Neural cell (in vitro differentiated cells): ENCODE results near the gene PCDHB9.
"Not testable (repeated sequence)": the region's sequence is repeated elsewhere in the genome, so short reads cannot be mapped to it uniquely, and the experiment has no call there.

Experiments used
- EZH2 ChIP-seq: fragments of 200-600, 300-800 bp; shearing (Covaris generic), sonication (generic); IDR thresholded peaks from 2 replicates; pipeline ENCODE4 v1.6.1; 2014; ENCODE audit warnings: antibody characterized with exemption, low read length, borderline replicate concordance, mild to moderate bottlenecking; ENCODE audit not compliant: insufficient read depth, poor library complexity, severe bottlenecking
- MXI1 ChIP-seq: fragments of 450-650 bp; conservative IDR thresholded peaks from 2 replicates; pipeline ENCODE4 v1.6.1; 2014; ENCODE audit warnings: antibody characterized with exemption, mild to moderate bottlenecking; ENCODE audit not compliant: poor library complexity, severe bottlenecking
- POLR2AphosphoS5 ChIP-seq: IDR thresholded peaks from 2 replicates; pipeline ENCODE4 v1.6.1; 2012
- TAF1 ChIP-seq: IDR thresholded peaks from 2 replicates; pipeline ENCODE4 v1.6.1; 2012; ENCODE audit warnings: low read depth
- TF ChIP-seq, protein P1 (sequence below): fragments of 450-650 bp; IDR thresholded peaks from 2 replicates; pipeline ENCODE4 v1.5.1; 2014; ENCODE audit warnings: antibody characterized with exemption, mild to moderate bottlenecking, moderate library complexity; ENCODE audit not compliant: poor library complexity, severe bottlenecking
- TF ChIP-seq, protein P2 (sequence below): IDR thresholded peaks from 2 replicates; pipeline ENCODE4 v1.6.1; 2012; ENCODE audit warnings: borderline replicate concordance

DNA sequence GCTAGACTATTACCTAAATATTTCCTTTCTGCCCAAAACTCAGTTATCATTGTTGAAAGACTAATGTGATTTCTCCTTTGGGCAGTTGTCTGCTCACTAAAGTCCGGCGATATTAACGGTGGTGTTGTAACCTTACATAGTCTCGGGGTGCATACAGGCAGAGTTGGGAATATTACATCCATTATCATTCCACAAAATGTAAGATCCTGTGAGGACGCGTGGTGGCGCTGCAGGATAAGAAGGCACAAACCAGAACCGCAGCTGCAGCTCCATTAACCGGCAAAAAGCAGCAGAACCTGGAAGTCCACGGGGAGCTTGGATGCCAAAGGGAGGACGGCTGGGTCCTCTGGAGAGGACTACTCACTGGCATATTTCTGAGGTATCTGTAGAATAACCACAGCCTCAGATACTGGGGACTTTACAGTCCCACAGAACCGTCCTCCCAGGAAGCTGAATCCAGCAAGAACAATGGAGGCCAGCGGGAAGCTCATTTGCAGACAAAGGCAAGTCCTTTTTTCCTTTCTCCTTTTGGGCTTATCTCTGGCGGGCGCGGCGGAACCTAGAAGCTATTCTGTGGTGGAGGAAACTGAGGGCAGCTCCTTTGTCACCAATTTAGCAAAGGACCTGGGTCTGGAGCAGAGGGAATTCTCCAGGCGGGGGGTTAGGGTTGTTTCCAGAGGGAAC, 26.8 kb downstream of the PCDHB9 start, which contains the start of gene PCDHB13:
- TF ChIP-seq, protein P1, sequence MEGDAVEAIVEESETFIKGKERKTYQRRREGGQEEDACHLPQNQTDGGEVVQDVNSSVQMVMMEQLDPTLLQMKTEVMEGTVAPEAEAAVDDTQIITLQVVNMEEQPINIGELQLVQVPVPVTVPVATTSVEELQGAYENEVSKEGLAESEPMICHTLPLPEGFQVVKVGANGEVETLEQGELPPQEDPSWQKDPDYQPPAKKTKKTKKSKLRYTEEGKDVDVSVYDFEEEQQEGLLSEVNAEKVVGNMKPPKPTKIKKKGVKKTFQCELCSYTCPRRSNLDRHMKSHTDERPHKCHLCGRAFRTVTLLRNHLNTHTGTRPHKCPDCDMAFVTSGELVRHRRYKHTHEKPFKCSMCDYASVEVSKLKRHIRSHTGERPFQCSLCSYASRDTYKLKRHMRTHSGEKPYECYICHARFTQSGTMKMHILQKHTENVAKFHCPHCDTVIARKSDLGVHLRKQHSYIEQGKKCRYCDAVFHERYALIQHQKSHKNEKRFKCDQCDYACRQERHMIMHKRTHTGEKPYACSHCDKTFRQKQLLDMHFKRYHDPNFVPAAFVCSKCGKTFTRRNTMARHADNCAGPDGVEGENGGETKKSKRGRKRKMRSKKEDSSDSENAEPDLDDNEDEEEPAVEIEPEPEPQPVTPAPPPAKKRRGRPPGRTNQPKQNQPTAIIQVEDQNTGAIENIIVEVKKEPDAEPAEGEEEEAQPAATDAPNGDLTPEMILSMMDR, result not testable (repeated sequence)
- not testable (repeated sequence) for TF ChIP-seq TAF1, EZH2, MXI1, POLR2AphosphoS5
- TF ChIP-seq, protein P2, sequence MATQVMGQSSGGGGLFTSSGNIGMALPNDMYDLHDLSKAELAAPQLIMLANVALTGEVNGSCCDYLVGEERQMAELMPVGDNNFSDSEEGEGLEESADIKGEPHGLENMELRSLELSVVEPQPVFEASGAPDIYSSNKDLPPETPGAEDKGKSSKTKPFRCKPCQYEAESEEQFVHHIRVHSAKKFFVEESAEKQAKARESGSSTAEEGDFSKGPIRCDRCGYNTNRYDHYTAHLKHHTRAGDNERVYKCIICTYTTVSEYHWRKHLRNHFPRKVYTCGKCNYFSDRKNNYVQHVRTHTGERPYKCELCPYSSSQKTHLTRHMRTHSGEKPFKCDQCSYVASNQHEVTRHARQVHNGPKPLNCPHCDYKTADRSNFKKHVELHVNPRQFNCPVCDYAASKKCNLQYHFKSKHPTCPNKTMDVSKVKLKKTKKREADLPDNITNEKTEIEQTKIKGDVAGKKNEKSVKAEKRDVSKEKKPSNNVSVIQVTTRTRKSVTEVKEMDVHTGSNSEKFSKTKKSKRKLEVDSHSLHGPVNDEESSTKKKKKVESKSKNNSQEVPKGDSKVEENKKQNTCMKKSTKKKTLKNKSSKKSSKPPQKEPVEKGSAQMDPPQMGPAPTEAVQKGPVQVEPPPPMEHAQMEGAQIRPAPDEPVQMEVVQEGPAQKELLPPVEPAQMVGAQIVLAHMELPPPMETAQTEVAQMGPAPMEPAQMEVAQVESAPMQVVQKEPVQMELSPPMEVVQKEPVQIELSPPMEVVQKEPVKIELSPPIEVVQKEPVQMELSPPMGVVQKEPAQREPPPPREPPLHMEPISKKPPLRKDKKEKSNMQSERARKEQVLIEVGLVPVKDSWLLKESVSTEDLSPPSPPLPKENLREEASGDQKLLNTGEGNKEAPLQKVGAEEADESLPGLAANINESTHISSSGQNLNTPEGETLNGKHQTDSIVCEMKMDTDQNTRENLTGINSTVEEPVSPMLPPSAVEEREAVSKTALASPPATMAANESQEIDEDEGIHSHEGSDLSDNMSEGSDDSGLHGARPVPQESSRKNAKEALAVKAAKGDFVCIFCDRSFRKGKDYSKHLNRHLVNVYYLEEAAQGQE, result not testable (repeated sequence)
